ENCODE data around the gene COG3.

The COG3 gene

GRCh38 chr13:45545686-45546409 is 81.1 kb downstream of the COG3 start:
- no peak for DNase-seq (ENCODE audit: low spot score)

- no peak for DNase-seq (ENCODE audit: low spot score)
Observed at GRCh38 chr13:45546410-45546765, 81.6 kb downstream of the COG3 start.

GRCh38 chr13:45548281-45548680 is 83.5 kb downstream of the COG3 start:
- no peak for DNase-seq (ENCODE audit: low spot score)

- no peak for DNase-seq (ENCODE audit: low spot score)
Observed at GRCh38 chr13:45554604-45555109, 89.9 kb downstream of the COG3 start.

GRCh38 chr13:45564133-45564776 is 99.5 kb downstream of the COG3 start:
- peak; percentile 26 for DNase-seq (ENCODE audit: low spot score)

GRCh38 chr13:45565331-45565730 is 100.6 kb downstream of the COG3 start:
- no peak for DNase-seq (ENCODE audit: low spot score)

GRCh38 chr13:45575146-45575829 is 110.5 kb downstream of the COG3 start:
- no peak for DNase-seq (ENCODE audit: low spot score)

GRCh38 chr13:45575830-45576180 is 111.1 kb downstream of the COG3 start:
- DNase-seq (ENCODE audit: low spot score): no peak

GRCh38 chr13:45576466-45576865 is 111.7 kb downstream of the COG3 start:
- no peak for DNase-seq (ENCODE audit: low spot score)

GRCh38 chr13:45582408-45583076 is 117.8 kb downstream of the COG3 start:
- DNase-seq (ENCODE audit: low spot score): no peak

- no peak for DNase-seq (ENCODE audit: low spot score)
Observed at GRCh38 chr13:45584816-45585215, 120.1 kb downstream of the COG3 start.
